HG02981 (cell line): ENCODE measurements around the gene MRPS25.
"Not testable (repeated sequence)": the region's sequence is repeated elsewhere in the genome, so short reads cannot be mapped to it uniquely, and the experiment has no call there.

ENCODE experiments used
- ATAC-seq: cut with Tn5 transposase; IDR thresholded peaks from one replicate; pipeline ENCODE4 v1.9.1; 2021; ENCODE audit warnings: mild to moderate bottlenecking, moderate library complexity; ENCODE audit not compliant: unreplicated experiment

The MRPS25 gene

GRCh38 chr3:15044326-15044725 is 20.8 kb downstream of the MRPS25 start:
- ATAC-seq = no peak

DNA sequence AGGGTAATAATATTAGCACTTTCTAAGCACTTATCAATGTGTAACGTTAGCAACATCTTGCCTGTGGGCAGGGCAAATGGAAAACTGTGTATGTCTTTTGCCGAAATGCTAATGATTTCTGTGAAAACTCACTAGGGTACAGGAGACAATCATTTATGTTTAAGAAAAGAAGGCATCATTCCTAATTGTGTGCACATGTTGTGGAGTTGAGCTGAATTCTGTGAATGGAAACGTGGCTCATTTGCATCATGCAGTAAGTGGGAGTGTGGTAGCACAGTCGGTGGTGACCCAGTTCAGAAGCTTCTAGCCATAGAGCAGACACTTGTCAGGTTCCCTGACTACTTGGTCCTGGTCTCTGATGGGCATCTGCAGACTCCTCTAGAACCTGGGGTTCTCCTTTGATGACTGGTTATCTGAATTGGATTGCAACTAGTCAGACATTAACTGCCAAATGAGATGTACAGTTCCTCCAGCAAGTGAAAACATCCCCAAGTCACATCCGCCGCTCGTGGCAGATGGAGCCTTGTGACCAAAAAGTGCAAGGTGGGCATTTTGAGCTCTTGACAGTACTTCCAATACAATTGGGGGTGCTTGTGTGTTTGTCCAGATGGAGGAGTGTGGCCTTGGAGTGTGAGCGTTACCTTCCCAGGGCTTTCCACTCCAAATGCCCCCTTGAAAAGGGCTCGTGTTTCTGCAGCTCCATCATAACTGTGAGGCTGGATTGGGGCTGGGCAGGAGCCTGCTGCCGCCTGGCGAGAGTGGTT is 21.5 kb downstream of the MRPS25 start:
- ATAC-seq = no peak

DNA sequence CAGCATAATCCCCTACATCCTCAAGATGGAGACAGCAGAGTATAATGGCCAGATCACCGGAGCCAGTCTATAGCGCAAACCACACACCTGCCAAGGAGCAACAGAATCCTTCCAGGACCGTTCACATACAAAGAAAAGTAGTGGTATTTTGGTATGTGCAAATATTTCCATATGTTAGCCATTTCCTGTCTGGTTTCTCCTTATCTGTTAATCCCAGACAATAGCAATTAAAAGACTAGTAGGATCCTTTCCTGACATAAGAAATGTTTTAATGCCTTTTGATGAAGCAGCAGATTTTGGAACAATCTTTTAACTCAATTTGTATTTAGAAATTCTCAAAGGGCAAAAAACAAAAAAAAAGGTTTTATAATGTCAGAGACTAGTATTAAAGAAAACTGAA is 22.2 kb downstream of the MRPS25 start:
- ATAC-seq = no peak

DNA sequence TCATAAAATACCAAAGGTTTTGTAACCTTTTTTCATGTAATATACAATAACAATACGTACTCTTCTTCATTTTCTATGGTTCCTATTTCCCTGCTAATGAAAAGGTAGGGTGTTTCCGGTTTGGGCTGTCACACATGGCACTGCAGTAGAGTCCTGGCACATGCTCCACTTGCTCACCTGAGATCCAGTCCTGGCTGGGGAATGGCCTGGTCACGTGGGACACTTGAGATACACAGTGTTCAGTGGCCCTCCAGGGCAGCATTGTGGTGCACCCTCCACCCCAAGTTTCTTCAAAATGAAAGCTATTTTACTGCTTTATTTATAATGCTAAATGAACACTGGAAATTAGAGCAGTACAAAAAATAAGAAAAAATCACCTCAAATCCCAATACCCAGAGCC is 23.2 kb downstream of the MRPS25 start:
- no peak for ATAC-seq

- ATAC-seq = no peak
Observed at GRCh38 chr3:15040844-15041243, 24.3 kb downstream of the MRPS25 start.

- no peak for ATAC-seq
Observed at GRCh38 chr3:15038306-15038705, 26.8 kb downstream of the MRPS25 start.

DNA sequence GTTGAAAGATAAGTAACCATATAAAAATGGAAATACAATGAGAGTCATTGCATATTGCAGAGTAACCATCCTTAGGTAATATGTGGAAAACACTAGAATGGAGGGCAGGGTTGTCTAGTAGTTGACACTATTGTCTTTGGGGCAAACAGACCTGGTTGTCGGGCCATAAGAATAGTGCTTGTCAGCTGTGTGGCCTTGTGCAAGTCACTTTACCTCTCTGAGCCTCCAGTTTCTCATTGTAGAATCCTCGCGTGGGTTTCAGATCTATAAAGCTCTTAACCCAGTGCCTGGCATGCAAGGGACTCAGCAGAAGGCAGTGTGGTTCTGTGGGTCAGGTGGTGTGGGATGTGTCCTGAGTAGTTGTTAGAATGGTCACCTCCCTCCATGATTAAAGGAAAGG is 32.0 kb downstream of the MRPS25 start:
- no peak for ATAC-seq

DNA sequence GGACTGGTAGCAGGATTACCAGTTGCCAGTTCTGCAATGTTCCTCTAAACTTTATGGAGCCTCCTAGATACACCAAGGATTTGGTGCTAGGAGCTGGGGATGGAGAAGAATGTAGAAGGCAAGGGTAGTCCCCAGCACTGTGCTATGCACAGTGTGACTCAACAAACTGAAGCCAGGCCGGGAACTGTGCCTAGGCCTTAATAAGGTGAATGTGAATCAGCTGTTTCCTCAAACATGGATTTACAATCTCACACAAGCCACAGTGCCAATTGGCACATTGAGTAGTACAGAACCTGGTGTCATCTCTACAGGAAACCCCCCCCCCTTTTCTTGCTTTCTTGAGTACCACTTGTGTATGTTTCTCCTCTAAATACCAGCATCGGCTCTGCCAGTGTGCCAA is 32.5 kb downstream of the MRPS25 start:
- ATAC-seq = no peak

DNA sequence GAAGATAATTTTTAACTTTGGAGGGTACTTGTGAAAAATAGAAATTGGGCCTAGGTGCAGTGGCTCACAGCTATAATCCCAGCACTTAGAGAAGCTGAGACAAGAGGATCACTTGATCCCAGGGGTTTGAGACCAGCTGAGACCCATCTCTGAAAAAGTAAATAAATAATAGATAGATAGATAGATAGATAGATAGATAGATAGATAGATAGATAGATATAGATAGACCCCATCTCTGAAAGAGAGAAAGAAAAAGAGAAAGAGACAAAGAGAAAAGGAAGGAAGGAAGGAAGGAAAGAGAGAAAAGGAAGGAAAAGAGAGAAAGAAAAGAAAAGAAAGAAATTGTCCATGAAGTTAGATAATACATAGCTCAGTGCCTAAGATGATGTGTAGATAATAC is 35.5 kb downstream of the MRPS25 start:
- ATAC-seq = no peak

DNA sequence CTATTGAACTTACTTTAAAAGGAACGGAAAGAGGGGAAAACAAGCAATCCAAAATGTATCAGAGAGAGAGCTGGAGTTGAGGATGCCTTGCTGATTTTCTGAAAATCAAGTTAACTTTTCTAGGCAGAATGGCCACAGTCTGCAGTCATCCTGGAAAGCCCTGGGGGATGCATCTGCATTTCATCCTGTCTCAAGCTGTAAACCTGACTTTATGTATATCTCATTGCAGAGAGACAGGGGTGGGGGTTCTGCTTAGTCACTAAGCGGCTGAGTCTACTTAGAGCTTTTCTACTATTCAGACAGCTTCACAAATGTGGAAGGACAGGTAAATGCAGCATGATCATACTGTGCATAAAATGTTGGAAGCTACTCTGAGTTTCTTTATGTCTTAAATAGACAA is 41.4 kb downstream of the MRPS25 start:
- no peak for ATAC-seq

DNA sequence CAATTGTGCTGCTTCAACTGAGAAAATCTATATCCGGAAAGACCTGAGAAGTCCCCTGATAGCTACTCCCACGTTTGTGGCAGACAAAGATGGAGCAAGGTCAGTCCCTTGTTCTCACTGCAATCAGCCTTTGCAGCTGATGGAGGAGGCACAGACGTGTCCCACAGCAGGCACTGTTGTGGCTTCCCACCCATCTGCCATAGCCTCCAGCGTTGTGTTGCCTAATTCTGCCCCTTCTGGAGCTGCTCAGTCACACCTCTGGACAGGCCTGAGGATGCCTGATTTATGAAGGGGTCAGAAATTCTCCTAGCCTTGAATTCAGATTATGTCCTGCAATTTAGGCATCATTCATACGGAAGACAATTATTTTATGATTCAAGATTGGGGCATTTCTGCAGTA is 41.9 kb downstream of the MRPS25 start:
- ATAC-seq = no peak

DNA sequence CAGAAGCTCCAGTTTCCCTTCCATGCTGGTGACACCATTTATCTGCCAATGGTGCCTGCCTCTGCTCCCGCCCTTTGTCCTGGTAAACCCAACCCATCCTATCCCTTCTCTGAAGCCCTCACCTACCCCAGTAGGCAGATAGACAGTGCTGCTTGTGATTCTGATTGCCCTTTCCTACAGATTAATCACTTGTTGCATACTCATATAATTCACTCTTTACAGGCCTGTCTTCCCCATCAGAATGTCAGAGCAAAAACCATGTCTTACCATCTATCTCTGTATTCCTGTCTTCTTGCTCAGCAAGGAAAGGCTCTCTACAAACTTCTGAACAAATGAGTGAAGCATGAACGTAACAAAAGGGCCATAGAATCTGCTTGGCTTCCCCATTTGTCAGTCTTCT is 47.9 kb downstream of the MRPS25 start:
- ATAC-seq = no peak

DNA sequence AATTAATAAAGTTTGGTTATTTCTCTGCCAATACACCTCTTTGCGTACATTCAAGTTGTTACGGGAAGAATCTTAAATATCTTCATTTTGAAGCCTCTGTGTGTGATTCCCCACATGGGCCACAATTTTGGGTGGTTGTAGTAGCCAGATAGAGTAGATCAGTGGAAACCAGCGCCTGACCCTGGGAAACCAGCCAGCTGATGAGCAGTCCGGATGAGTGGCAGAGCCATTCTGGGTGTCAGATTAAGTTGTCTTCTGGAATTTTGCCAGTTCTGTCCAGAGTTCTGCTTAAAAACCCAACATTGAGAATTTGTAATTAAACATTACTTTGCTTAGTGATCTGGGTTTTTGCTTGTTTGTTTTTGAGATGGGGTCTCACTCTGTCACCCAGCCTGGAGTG is 49.7 kb downstream of the MRPS25 start:
- no peak for ATAC-seq

GRCh38 chr3:15014606-15015328 is 50.3 kb downstream of the MRPS25 start:
- no peak for ATAC-seq

DNA sequence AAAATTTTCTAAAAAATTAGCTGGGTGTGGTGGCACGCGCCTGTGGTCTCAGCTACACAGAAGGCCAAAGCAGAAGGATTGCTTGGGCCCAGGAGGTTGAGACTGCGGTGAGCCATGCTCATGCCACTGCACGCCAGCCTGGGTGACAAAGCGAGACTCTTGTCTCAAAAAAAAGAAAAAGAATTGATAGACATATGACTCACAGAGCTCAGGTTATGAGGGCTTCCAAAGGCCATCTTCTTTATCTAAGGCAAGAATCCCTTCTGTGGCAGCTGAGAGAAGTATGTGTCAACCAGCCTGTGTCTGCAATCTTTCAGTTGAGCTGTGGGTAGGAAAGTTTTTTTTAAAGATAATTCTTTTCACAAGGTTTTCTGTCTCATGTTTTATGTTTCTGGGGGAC is 53.9 kb downstream of the MRPS25 start:
- no peak for ATAC-seq

DNA sequence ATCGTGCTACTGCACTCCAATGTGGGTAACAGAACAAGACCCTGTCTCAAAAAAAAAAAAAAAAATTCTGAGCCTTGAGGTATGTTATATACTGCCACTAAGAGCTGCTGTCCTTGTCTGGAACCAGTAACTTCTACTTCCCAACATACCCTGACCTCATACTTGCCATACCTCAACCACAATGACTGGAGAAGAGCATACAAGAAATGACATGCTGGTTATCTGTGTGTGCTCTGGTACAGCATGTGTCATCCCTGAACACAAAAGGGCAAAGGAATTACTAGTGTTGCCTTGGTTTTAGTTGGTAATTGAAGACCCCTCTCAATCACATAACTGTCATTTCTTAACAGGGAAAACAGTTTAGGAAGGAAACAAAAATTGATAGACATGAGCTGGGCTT is 54.5 kb downstream of the MRPS25 start:
- no peak for ATAC-seq

DNA sequence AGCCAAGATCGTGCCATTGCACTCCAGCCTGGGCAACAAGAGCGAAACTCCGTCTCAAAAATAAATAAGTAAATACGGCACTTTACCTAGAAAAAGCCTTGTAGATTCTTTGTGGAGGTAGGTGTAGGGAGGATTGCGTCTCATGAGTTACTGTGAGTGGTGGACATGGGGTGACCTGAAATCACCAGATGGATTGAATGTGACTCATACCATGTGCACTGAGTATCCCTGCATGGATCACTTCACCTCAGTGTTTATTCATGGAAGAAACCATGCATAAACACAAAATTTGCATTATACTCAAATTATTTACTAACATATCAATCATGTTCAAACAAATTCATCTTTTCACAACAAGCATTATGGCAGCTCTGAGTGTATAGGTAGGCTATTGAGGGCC is 55.9 kb downstream of the MRPS25 start:
- no peak for ATAC-seq

DNA sequence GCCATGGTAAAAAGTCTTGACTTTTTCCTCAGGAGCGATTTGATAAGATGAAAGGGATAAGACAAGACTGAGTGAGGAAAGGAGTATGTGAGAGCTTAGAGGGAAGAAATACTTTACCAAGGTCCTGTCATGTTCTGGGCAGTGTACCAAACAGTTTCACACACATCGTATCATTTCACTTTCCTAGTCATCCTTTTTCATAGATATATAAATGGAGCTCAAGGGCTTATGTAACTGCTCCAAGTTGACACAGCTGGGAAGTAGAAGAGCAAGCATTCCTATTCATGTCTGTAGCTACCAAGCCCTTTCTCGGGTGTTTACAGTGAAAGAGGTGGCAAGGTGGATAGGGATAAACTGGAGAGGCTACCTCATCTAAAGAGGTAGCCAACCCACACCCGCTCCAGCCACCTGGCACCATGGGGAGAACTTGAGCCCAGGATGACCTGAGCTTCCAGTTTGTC is 57.4 kb downstream of the MRPS25 start:
- ATAC-seq = no peak

DNA sequence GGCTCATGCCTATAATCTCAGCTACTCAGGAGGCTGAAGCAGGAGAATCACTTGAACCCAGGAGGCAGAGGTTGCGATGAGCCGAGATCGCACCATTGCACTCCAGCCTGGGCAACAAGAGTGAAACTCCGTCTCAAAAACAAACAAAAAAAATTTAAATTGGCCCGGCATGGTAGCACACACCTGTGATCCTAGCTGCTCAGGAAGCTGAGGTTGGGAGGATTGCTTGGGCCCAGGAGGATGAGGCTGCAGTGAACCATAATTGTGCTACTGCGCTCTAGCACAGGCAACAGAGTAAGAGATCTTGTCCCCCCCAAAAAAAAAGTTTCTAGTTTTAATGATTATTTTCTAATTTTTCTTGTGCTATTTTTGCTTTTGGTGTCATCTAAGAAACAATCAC is 65.9 kb downstream of the MRPS25 start:
- ATAC-seq = not testable (repeated sequence)
